Stimulated activated naive CD8-positive, alpha-beta T cell treated with anti-CD3 and anti-CD28 coated beads, Interleukin-15, Interleukin-2, amounts not matched to agents 100 U/mL and 50 U/mL, for 24 hours (primary cell): ENCODE data around the gene OR52H1.
"Not testable (repeated sequence)": the region's sequence is repeated elsewhere in the genome, so short reads cannot be mapped to it uniquely, and the experiment has no call there.

Experiments
- ATAC-seq: fragments of 150-1000 bp; cut with Tn5 transposase; one replicate; pipeline ENCODE4 v1.10.0; 2021
- DNase-seq: peaks from one replicate; pipeline ENCODE4 v3.0.0; 2021

Gene OR52H1

DNA sequence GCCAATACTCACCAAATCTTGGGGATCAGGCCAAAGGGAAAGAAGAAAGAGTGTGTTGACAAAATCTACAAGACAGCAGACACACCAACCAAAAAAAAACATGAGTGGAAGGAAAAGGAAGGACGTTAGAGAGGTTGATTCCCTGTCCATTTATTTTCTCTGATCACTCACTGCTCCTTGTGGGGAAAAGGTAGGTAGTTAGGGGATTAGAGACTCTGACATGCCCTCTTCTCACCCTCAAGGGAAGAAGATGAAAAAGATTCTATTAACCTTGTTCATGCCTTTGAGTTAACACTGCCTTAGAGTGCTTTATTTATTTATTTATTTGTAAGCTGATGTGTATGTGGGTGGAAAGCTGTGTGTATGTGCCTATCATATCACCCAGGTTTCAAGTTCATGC is at the start of gene OR52H1:
TSS of gene OR52H1 (minus strand) at position 101 of the 400 bp plus-strand sequence. CDS start 3,035 bp downstream, outside the sequence.
- no peak for DNase-seq
- ATAC-seq = no peak

DNA sequence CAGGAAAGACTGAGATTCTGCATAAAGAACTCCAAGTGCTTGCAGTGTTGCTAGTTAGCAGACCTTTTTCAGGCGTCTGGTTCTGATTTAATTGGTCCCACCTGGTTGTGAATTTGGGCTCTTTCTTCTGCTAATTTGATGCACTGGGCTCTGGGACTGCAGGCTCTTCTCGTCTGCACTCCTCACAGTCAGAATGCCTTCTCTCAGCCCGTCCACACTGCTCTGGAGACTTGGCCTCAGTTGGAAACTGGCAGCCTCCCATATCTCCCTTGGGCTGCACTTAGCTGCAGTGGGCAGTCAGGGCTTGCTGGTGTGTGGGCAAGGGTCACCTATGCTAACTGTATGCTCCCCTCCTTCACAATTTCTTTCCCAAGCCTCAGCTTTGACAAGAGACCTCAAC is 49.6 kb upstream of the OR52H1 start:
- no peak for DNase-seq
- ATAC-seq = no peak

DNA sequence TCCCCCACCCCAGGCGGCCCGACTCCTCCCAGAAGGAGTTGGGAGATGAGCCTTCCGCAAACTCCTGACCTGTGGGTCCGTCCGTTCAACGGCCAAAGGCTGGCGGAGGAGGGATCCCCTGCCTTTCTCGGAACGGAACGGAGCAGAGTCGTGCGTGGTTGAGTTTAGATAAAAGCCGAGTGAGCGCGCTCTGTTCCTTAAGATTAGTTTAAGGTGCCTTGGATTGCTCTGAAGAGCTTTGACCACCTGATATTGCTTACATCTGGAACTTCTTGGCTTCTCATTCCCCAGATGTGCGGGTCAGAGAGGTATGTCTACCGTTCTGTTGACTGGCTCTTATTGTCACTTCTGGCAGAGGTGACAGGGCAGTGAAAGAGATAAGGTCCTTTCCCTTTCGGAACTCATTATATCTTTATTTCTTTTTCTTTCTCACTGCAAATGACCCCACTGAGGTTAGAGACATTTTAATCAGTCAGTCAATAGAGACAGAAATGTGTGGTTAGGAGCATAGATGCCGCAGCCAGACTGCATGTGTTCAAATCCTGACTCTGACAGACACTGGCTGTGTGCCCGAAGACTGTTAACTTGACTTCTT is 48.4 kb upstream of the OR52H1 start, which contains the start of gene TRIM6:
TSS of gene TRIM6 (plus strand) at position 31 of the 595 bp plus-strand sequence. CDS start at position 292, 261 bp downstream.
- DNase-seq (peak; percentile 24), ATAC-seq (no peak)

DNA sequence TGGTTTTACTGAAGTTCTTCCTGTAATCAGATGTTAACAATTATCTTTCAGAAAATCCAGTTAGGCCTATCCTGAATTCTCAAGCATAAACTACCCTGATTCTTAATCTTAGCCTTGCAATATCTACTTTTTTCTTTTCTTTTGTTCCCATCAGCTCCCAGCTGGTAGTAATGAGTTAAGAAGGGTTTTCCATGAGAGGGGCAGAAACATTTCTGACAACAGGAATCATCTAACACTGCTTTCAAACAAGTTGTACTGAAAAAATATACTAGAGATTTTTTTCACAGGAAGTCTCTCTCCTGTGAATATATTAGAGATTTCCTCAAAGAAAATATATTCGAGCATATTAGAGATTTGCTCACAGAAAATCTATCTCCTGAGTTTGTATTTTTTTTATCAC is 44.8 kb upstream of the OR52H1 start:
- no peak for DNase-seq
- ATAC-seq = no peak

DNA sequence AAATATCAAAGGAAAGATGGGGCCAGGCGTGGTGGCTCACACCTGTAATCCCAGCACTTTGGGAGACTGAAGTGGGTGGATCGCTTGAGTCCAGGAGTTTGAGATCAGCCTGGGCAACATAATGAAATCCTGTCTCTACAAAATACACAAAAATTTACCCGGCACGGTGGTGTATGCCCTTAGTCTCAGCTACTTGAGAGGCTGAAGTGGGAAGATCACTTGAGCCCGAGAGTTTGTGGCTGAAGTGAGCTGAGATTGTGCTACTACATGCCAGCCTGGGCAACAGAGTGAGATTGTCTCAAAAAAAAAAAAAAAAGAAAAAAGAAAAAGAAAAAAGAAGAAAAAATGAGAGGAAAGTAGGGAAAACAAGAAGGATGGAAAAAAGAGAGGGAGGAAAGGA is 44.3 kb upstream of the OR52H1 start:
- DNase-seq = no peak

DNA sequence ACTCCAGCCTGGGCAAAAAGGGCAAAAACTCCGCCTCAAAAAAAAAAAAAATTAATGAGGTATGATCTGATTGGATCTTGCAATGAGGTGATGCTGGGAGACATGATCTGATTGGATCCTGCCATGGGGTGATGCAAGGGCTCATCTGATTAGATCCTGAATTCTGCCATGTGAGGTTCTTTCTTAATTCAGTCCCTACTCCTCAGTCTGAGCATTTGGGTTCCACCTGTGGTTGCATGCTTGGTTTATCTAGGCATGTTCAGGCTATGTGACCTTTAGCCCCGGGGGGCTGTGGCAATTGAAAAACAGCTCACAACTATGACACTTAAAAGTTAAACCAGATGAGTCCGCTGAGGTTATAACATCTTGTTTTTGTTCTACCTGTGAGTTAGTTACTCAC is 43.3 kb upstream of the OR52H1 start:
- peak; percentile 68 for ATAC-seq
- no peak for DNase-seq

More for the DNA sequence above, 44.3 kb upstream of the OR52H1 start:
- no peak for ATAC-seq

DNA sequence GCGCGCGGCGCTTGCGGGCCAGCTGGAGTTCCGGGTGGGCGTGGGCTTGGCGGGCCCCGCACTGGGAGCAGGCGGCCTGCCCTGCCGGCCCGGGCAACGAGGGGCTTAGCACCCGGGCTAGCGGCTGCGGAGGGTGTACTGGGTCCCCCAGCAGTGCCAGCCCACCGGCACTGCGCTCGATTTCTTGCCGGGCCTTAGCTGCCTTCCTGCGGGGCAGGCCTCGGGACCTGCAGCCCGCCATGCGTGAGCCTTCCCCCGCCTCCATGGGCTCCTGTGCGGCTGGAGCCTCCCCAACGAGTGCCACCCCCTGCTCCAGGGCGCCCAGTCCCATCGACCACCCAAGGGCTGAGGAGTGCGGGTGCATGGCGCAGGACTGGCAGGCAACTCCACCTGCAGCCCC is 41.6 kb upstream of the OR52H1 start:
- ATAC-seq, DNase-seq: not testable (repeated sequence)

DNA sequence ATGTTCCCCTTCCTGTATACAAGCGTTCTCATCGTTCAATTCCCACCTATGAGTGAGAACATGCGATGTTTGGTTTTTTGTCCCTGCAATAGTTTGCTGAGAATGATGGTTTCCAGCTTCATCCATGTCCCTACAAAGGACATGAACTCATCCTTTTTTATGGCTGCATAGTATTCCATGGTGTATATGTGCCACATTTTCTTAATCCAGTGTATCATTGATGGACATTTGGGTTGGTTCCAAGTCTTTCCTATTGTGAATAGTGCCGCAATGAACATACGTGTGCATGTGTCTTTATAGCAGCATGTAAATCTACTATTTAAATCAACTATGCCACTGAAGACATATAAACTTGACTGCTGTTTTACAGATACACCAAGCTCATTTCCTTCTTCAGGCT is 36.1 kb upstream of the OR52H1 start:
- not testable (repeated sequence) for DNase-seq, ATAC-seq

DNA sequence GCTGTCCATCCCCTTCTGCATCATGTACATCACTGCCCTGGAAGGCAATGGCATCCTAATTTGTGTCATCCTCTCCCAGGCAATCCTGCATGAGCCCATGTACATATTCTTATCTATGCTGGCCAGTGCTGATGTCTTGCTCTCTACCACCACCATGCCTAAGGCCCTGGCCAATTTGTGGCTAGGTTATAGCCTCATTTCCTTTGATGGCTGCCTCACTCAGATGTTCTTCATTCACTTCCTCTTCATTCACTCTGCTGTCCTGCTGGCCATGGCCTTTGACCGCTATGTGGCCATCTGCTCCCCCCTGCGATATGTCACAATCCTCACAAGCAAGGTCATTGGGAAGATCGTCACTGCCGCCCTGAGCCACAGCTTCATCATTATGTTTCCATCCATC is 32.7 kb upstream of the OR52H1 start:
- no peak for ATAC-seq

DNA sequence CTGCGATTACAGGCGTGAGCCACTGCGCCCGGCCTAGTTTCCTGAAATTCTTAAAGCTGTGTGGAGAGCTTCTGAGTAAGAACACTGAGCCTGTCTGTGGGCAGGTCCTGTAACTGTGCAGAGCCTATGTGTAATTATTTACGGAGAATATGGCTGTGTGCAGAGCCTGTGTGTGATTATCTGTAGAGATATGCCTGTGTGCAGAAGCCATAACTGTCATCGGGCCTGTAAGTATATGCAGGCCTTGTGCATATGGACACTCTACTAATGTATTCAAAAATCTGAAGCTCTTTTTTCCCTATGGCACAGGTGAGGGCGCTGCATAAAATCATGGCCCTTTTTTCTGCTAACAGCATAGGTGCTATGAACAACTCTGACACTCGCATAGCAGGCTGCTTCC is 32.2 kb upstream of the OR52H1 start, which contains the start of gene OR52B6:
TSS of gene OR52B6 (plus strand) at position 301 of the 400 bp plus-strand sequence. CDS start at position 301, 0 bp downstream.
- ATAC-seq (no peak), DNase-seq (no peak)

More for the DNA sequence above, 32.7 kb upstream of the OR52H1 start:
- no peak for DNase-seq

DNA sequence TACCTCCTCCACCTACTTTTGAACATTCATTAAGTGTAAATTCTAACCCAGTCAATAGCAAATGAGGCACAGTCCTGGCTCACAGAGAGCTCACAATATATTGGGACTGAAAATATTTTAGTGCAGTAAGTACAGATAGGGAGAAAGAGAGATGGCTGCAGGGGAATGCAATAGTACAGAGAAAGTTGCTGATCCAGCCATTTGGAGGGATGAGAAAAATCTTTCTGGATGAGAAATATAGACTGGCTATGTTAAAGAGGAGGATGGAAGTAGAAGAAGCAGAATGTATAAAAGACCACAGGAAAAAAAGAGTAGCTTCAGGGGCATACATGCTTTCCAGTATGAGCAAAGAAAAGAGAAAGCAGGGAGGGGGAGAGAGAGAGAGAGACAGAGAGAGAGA is 28.8 kb upstream of the OR52H1 start:
- ATAC-seq = no peak
- no peak for DNase-seq

DNA sequence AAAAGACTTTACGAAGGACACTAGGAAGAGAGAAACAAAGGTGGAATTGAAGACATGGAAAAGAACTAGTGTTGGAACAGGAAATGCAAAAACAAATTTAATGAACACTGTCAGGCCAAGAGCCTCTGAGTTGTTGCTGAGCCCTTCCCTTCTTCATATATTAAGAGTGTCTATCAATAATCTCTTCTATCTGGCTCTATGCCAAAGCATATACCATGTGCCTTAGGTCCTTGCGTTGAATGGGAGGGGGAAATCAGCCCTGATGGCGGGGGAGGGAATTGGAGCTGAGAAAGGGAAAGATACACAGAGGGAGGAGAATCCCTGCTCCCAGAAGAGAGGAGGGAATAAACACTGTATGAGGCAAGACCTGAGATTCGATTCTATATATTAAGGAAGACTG is 26.8 kb upstream of the OR52H1 start:
- ATAC-seq = no peak
- DNase-seq = no peak

DNA sequence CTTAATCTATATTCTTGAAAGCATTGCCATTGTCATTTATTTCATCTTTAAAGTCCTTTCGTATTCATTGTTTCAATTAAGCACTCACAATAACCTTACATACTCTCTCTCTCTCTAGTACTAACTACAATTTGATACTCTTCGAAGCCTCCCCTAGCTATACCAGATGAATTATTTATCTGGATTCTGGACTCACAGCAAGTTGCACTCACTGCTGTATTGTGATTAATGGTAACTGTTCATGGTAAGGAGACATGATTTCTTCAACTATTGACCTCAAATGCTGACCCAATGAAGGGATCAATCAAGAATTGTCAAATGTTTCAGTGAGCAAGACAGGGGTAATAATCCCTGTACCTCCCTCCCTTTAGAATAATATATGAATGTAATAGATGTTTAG is 26.3 kb upstream of the OR52H1 start:
- ATAC-seq (no peak), DNase-seq (no peak)

DNA sequence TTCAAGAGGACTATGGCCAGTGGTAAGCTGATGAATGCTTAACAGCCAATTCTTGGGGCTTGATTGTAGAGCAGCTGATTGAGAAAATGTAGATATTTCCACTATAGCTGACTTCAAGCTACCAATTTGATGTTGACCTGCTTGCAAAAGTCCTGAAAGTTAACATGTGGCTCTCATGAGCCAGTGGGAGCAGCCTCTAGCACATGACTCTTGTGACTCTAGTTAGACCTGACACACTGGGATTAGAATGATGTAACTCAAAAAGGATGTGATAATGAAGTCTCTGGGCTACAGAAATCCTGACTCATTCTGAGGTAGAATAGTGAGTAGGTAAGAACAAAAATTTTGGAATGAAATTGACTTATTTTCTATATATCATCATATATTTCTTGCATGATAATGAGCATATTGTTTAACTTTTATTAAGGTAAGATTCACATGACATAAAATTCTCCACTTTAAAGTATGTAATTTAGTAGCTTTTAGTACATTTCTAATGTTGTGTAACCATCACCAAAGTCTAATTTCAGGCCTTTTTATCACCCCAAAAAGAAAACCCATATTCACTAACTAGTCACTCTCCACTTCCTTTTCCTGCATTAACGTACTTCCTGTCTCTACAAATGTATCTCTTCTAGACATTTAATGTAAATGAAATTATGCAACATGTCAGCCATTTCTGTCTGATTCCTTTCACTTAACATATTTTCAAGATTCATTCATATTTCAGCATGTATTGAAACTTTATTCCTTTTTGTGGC is 16.1 kb upstream of the OR52H1 start:
- no peak for DNase-seq
- no peak for ATAC-seq

DNA sequence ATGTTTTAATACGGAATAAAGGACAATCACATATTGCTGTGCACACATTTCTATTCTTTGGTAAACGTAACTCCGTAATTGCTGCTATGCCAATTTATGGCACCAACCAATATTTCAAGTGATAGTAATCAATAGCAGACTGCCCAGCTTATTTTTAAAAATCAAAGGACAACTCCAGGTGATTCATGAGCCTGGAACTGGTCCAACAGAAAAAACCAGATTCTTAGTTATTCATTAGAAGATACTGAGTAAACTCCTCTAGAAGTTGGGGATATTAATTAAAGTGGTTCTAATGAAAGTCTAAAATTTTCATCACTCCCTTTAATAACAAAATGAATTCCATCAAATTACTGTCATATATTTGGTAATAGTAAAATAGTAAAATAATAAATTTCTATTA is 9.4 kb upstream of the OR52H1 start:
- ATAC-seq (no peak), DNase-seq (no peak)

DNA sequence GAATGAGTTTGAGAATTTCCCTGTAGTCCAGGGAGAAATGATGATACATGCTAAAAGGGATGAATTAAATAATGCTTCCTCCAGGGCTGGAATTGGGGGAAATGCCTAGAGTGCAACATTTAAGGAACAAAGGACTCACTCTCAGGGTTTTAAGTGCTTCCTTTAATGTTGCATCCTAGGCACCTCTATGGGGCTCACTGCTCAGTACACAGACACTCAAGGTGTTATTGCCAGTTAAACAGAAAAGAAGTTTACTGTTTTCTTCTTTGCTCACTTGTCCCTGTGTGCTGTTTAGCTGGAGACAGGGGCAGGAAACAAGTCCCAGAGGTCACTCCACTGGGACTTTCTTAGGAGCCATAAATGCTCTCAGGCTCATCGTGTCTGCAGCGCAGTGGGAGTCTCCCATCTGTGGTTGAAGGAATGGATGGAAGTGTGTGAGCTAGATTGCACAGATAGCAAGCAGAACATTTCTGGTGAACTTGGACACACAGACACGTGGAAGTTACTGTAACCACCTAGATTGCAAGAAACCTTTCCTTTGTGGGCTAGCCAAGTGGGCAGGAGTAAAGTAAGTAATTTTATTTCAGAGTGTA is 8.4 kb upstream of the OR52H1 start:
- DNase-seq (no peak), ATAC-seq (no peak)

DNA sequence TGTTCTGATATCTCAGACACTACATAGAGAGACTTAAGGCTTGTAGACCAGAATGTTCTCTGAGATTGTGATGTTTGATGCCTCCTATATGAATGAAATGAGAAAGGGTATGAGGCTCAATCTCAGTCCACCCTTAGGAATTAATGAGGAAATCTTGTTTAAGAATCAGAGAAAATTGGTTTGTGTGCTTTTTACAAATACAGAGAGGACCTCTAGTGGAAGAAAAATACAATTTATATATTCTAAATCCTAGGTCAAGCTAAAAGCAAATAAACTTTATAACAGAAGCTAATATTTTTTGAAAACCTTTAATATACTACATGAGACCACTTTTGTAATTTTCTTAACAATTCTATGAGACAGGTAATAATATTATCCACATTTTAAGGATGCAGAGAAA is 5.0 kb upstream of the OR52H1 start:
- ATAC-seq (no peak), DNase-seq (no peak)

DNA sequence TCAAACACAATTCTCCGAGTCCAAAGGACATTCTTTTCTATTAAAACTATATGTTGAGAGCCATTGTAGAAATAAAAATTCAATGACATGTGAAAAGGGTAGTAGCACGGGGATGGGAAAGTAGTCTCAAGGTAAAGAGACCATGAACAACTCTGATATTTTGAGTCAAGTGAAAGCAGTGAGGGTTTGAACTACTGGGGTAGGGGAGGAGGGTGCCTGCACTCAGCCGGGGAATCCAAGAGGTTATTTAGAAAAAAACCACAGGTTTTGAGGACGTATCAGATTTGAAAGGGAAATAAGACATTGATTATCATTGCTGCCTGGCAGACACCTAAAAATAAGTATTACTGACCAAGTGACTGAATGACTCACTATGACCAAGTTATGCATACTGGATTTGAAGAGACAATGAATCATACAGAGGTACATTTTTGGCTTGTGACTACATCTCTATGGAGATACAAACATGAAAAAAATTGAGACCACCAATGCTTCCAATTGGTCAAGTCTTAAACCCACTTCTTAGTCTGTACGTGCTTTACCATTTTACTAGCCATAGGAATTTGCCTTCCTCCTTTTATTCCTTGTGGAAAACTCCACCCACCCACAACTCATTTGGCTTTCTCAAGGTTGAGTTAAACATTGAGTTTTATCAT is 2.2 kb upstream of the OR52H1 start:
- ATAC-seq (no peak), DNase-seq (no peak)

DNA sequence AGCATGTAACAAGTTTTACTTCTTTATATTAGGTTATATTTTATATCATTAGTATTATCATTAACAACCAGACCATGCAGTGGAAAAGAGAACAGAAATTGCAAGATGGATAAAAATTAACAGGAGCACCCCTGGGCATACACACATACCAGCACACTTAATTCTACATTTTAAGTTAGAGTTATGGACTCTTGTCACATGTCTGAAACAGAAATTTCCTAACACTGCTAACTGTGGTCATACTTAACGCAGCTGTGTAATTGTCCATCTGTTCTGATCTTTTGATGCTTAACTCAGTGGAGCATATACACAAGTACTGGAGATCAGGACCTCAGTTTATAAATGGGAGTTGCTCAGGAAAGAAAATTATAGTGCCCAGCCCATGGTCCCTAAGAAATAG is 358 bp downstream of the OR52H1 start:
- no peak for ATAC-seq
- DNase-seq = no peak

DNA sequence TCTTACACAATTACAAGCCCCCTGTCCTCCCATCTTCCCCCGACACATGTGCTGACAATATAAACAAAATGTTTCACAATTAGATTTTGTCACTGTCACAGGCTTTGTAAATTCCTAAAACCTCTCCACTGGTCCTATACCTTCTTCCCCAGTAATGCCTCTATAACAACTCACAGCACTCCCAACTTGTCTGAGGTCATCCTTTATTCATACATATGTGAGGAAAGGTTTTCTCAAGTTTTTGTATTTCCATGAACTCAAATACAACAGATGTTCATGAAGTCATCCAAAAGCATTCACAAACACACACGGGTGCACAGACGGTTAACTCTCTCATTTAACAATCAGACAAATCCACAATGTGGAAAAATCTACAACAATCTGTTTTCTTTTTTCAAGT is 1.9 kb downstream of the OR52H1 start:
- no peak for DNase-seq
- ATAC-seq = no peak

DNA sequence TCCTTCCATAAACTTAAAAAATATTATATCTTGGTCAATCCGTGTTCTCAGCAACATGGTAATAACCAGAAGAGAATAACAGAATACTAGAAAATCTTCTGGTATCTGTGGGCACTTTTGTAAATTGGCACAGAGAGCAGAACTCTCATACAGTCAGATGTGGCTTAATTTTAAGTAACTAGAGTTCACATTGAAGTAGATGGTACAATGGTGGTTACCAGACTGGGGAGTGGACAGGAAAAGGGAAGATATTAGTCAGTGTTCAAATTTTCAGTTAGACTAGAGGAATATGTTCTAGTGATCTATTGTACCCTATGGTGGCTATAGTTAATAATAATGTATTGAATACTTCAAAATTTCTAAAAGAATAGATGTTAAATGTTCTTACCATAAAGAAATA is 6.9 kb downstream of the OR52H1 start:
- DNase-seq (no peak), ATAC-seq (no peak)

DNA sequence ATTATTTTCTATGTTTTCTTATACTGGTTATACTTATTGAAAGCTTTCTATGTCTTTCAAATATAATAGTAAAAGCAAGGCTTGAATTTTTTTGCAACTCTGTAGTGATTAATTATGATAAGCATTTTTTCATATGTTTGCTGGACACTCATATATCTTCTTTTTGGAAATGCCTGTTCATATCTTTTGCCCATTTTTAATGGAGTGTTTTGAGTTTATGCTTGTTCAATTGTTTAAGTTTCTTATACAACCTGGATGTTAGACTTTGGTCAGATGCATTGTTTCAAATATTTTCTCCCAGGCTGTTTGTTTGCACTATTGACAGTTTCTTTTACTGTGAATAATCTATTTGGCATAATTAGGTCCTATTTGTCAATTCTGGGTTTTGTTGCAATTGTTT is 11.9 kb downstream of the OR52H1 start:
- DNase-seq = no peak
- ATAC-seq = no peak

DNA sequence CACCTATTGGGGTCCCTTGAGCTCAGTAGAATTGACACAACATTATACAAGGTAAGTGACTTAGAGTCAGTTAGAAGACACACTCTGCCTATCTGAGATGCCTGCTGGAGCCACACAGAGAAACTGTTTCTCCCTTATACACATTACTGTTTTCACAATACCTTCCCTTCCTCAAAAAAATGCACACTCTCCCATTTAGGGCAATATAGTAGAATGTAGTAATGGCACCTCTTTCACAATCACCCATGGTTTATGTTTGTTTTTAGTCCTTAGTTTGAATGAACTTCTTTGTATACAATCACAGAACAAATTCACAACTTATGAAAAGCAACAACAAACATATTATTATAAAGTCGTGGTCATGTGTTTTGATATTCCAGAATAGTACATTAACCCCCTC is 14.3 kb downstream of the OR52H1 start:
- ATAC-seq = no peak
- DNase-seq = no peak
